ENCODE results near the gene EXOC6.

The EXOC6 gene

GRCh38 chr10:93077860-93078337, 229.6 kb downstream of the EXOC6 start:
- no peaks in the 10 kb centered on the region for H3K9me3 ChIP-seq (ENCODE audit: insufficient read depth, low read depth, low read length)
- no peaks in the 10 kb centered on the region for H3K9me2 ChIP-seq (replicated peaks; ENCODE audit: low read depth, low read length)
- H2AFZ ChIP-seq (ENCODE audit: low read length), result no peak overlapping the region
- no peak overlapping the region for H3K9ac ChIP-seq (ENCODE audit: low read depth, low read length, poor library complexity, severe bottlenecking)
- H3K36me3 ChIP-seq (ENCODE audit: insufficient read depth, low read length), result no peaks in the 10 kb centered on the region
- no peak for TF ChIP-seq CTCF (conservative IDR thresholded peaks at IDR 0.05; ENCODE audit: low read length)
- TF ChIP-seq EZH2phosphoT487 (IDR thresholded peaks at IDR 0.05; ENCODE audit: borderline replicate concordance), result no peak
- no peaks in the 10 kb centered on the region for H3K79me2 ChIP-seq (ENCODE audit: insufficient read depth, low read length)
- H4K20me1 ChIP-seq (ENCODE audit: insufficient read depth, low read length, poor library complexity, severe bottlenecking), result no peaks in the 10 kb centered on the region
- H3K27me3 ChIP-seq (ENCODE audit: insufficient read depth, low read length, poor library complexity, severe bottlenecking), result no peaks in the 10 kb centered on the region
- H3F3A ChIP-seq (ENCODE audit: low read depth), result no peaks in the 10 kb centered on the region
- H3K4me3 ChIP-seq (ENCODE audit: low read length, poor library complexity, severe bottlenecking), result no peak overlapping the region
- no peak overlapping the region for H3K4me2 ChIP-seq (ENCODE audit: low read depth, low read length, poor library complexity, severe bottlenecking)
- H3K4me1 ChIP-seq (ENCODE audit: insufficient read depth, low read length, poor library complexity, severe bottlenecking), result peaks cover 13% of the 10 kb centered on the region

GRCh38 chr10:93079663-93080349, 231.5 kb downstream of the EXOC6 start:
- H3K4me1 ChIP-seq (ENCODE audit: insufficient read depth, low read length, poor library complexity, severe bottlenecking), result no peaks in the 10 kb centered on the region
- peak overlapping the region; percentile 75 for H2AFZ ChIP-seq (ENCODE audit: low read length)
- H4K20me1 ChIP-seq (ENCODE audit: insufficient read depth, low read length, poor library complexity, severe bottlenecking), result no peaks in the 10 kb centered on the region
- H3F3A ChIP-seq (ENCODE audit: low read depth), result no peaks in the 10 kb centered on the region
- no peaks in the 10 kb centered on the region for H3K36me3 ChIP-seq (ENCODE audit: insufficient read depth, low read length)
- H3K4me2 ChIP-seq (ENCODE audit: low read depth, low read length, poor library complexity, severe bottlenecking), result peak overlapping the region; percentile 58
- no peaks in the 10 kb centered on the region for H3K9me3 ChIP-seq (ENCODE audit: insufficient read depth, low read depth, low read length)
- H3K27me3 ChIP-seq (ENCODE audit: insufficient read depth, low read length, poor library complexity, severe bottlenecking), result no peaks in the 10 kb centered on the region
- TF ChIP-seq CTCF (conservative IDR thresholded peaks at IDR 0.05; ENCODE audit: low read length) (no peak), EZH2phosphoT487 (IDR thresholded peaks at IDR 0.05; ENCODE audit: borderline replicate concordance) (no peak)
- no peak overlapping the region for H3K9ac ChIP-seq (ENCODE audit: low read depth, low read length, poor library complexity, severe bottlenecking)
- H3K4me3 ChIP-seq (ENCODE audit: low read length, poor library complexity, severe bottlenecking), result no peak overlapping the region
- no peaks in the 10 kb centered on the region for H3K9me2 ChIP-seq (replicated peaks; ENCODE audit: low read depth, low read length)
- H3K79me2 ChIP-seq (ENCODE audit: insufficient read depth, low read length), result no peaks in the 10 kb centered on the region

GRCh38 chr10:93080350-93081046, 232.2 kb downstream of the EXOC6 start:
- H3K4me3 ChIP-seq (ENCODE audit: low read length, poor library complexity, severe bottlenecking), result no peak overlapping the region

More at GRCh38 chr10:93080350-93081046, 232.2 kb downstream of the EXOC6 start:
- Histone ChIP-seq H3K36me3 (ENCODE audit: insufficient read depth, low read length) (no peaks in the 10 kb centered on the region), H3K27me3 (ENCODE audit: insufficient read depth, low read length, poor library complexity, severe bottlenecking) (no peaks in the 10 kb centered on the region), H3K4me1 (ENCODE audit: insufficient read depth, low read length, poor library complexity, severe bottlenecking) (no peaks in the 10 kb centered on the region), H3K4me2 (ENCODE audit: low read depth, low read length, poor library complexity, severe bottlenecking) (peak overlapping the region; percentile 58), H3K9ac (ENCODE audit: low read depth, low read length, poor library complexity, severe bottlenecking) (no peak overlapping the region), H3K9me2 (replicated peaks; ENCODE audit: low read depth, low read length) (no peaks in the 10 kb centered on the region), H3K79me2 (ENCODE audit: insufficient read depth, low read length) (no peaks in the 10 kb centered on the region), H3K9me3 (ENCODE audit: insufficient read depth, low read depth, low read length) (no peaks in the 10 kb centered on the region), H3F3A (ENCODE audit: low read depth) (no peaks in the 10 kb centered on the region), H4K20me1 (ENCODE audit: insufficient read depth, low read length, poor library complexity, severe bottlenecking) (no peaks in the 10 kb centered on the region), H2AFZ (ENCODE audit: low read length) (peak overlapping the region; percentile 75)
- TF ChIP-seq CTCF (conservative IDR thresholded peaks at IDR 0.05; ENCODE audit: low read length) (peak; percentile 90), EZH2phosphoT487 (IDR thresholded peaks at IDR 0.05; ENCODE audit: borderline replicate concordance) (no peak)

All from Loucy (cell line).